Measurements from ENCODE around the gene GDPD4. TPM values are rescaled to one million over a fixed set of nuclear protein-coding genes. Genes with fewer than 3 reads are reported as not detected.

The GDPD4 gene
- total RNA-seq, 2 donors from 2014 or later: not detected

DNA sequence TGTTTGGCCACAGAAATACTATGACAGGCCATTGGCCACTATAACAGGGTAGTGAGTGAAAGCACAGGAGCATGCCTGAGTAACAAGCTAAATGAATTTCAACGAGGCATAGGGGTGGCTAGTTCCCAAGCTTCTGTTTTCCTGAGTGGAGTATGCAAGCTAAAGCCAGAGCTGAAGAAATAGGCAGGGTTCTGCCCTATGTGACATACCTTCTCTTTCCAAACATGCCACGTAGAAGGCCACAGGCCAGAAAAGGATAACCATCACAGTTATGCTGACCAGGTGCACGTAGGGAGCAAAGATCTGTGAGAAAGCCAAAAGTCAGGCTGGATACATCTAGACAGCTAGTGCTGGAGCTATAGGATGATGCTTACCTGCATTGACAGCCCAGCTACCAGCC lies 30.6 kb downstream of the GDPD4 start:
- H3K36me3 ChIP-seq: no peaks in the 10 kb centered on the region
- H3K4me3 ChIP-seq: no peak overlapping the region
- no peaks in the 10 kb centered on the region for H3K4me1 ChIP-seq
- no peaks in the 10 kb centered on the region for H3K27me3 ChIP-seq
- H3K9me3 ChIP-seq: no peaks in the 10 kb centered on the region
- H3K9ac ChIP-seq (ENCODE audit: low read depth in 2 of 2, low read length in 2 of 2): no peak overlapping the region
- TF ChIP-seq, protein P1, sequence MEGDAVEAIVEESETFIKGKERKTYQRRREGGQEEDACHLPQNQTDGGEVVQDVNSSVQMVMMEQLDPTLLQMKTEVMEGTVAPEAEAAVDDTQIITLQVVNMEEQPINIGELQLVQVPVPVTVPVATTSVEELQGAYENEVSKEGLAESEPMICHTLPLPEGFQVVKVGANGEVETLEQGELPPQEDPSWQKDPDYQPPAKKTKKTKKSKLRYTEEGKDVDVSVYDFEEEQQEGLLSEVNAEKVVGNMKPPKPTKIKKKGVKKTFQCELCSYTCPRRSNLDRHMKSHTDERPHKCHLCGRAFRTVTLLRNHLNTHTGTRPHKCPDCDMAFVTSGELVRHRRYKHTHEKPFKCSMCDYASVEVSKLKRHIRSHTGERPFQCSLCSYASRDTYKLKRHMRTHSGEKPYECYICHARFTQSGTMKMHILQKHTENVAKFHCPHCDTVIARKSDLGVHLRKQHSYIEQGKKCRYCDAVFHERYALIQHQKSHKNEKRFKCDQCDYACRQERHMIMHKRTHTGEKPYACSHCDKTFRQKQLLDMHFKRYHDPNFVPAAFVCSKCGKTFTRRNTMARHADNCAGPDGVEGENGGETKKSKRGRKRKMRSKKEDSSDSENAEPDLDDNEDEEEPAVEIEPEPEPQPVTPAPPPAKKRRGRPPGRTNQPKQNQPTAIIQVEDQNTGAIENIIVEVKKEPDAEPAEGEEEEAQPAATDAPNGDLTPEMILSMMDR (IDR thresholded peaks at IDR 0.05): no peak
- no peak overlapping the region for H3K27ac ChIP-seq
- no peak for DNase-seq
- intact Hi-C loops (cut with DNase I): no loop called here

DNA sequence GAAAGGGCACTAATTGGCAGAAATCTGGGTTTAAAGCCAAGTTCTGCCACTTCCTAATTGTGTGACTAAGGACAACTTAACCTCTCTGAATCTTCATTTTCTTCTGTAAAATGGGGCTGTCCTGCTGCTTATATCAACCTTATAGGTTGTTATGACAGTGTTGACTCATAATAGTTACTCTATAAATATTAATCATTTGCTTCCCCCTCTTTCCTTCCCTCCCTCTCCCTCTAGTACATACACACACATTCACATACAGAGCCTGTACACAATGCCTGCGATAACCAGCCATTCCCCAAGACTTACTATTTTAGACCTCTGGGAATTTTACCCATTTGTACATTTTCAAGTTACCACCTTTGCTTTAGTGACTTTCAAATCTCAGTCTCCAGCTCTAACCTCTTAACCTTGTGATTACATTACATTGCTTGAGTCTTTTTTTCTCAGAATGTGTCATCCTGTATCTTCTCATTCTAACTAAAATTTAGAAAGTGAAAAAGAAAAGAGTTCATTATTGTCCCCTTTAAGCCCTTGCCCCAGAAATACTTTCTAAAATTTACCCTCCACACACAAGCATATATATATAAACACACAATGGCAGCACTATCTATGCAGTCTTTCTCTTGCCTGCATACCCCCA lies 31.9 kb downstream of the GDPD4 start:
- Histone ChIP-seq H3K9me3 (no peaks in the 10 kb centered on the region), H3K36me3 (no peaks in the 10 kb centered on the region), H3K27ac (no peak overlapping the region), H3K4me3 (no peak overlapping the region), H3K27me3 (no peaks in the 10 kb centered on the region), H3K4me1 (no peaks in the 10 kb centered on the region), H3K9ac (ENCODE audit: low read depth in 2 of 2, low read length in 2 of 2) (no peak overlapping the region)
- TF ChIP-seq, protein P1 (IDR thresholded peaks at IDR 0.05): no peak
- intact Hi-C loops (cut with DNase I): no loop called here
- no peak for DNase-seq

DNA sequence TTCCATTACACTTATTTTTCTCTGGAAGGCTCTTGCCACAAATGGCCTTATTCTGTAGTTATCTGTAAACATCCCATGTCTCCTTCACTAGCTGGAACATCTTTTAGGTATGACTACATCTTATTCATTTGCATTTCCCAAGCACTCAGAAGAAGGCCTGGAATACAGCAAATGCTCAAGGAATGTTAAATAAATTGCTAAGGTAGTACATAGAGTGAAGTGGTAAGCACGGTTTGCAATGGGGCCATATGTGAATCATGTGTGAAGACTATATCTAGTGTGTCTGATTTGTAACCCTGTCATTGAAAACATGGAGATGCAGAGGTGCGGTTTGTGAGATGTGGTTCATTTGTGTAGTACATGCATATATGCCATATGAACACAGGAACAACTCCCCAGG lies 33.5 kb downstream of the GDPD4 start:
- TF ChIP-seq, protein P1 (IDR thresholded peaks at IDR 0.05): no peak
- Histone ChIP-seq H3K9me3 (no peaks in the 10 kb centered on the region), H3K27ac (no peak overlapping the region), H3K27me3 (no peaks in the 10 kb centered on the region), H3K36me3 (no peaks in the 10 kb centered on the region), H3K9ac (ENCODE audit: low read depth in 2 of 2, low read length in 2 of 2) (no peak overlapping the region), H3K4me3 (no peak overlapping the region), H3K4me1 (no peaks in the 10 kb centered on the region)
- intact Hi-C loops (cut with DNase I): no loop called here
- DNase-seq: no peak

DNA sequence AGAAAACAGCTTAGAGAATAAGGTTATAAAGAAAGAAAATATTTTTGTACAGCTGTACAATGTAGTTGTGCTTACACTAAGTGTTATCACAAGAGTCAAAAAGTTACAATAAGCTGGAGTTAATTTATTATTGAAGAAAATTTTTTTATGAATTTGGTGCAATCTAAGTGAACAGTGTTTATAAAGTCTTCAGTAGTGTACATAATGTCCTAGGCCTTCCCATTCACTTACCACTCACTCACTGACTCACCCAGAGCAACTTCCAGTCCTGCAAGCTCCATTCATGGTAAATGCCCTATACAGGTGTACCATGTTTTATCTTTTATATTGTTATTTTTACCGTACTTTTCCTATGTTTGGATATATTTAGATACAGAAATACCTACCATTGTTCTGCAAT lies 34.7 kb downstream of the GDPD4 start:
- no peak overlapping the region for H3K27ac ChIP-seq
- no peaks in the 10 kb centered on the region for H3K9me3 ChIP-seq
- intact Hi-C loops (cut with DNase I): no loop called here
- TF ChIP-seq, protein P1 (IDR thresholded peaks at IDR 0.05): no peak
- no peak overlapping the region for H3K9ac ChIP-seq (ENCODE audit: low read depth in 2 of 2, low read length in 2 of 2)
- DNase-seq: no peak
- no peaks in the 10 kb centered on the region for H3K36me3 ChIP-seq
- H3K4me1 ChIP-seq: no peaks in the 10 kb centered on the region
- H3K27me3 ChIP-seq: no peaks in the 10 kb centered on the region
- no peak overlapping the region for H3K4me3 ChIP-seq

DNA sequence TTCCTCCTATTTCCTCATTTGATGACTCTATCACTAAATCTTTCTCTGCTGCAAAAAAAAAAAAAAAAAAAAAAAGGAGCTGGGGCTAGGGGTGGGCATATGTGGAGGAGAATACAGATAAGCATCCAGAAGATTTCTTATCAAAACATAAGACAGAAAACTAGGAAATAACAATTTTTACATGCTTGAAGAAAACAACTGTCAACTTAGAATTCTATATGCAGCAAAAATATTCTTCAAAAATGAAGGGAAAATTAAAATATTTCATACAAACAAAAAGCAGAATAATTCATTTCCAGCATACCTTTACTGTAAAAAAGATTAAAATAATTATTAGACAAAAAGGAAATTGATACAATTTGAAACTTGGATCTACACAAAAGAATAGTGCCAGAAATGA lies 38.7 kb downstream of the GDPD4 start:
- Histone ChIP-seq H3K36me3 (no peaks in the 10 kb centered on the region), H3K4me1 (no peaks in the 10 kb centered on the region), H3K9ac (ENCODE audit: low read depth in 2 of 2, low read length in 2 of 2) (no peak overlapping the region), H3K27ac (no peak overlapping the region), H3K4me3 (no peak overlapping the region), H3K9me3 (no peaks in the 10 kb centered on the region), H3K27me3 (no peaks in the 10 kb centered on the region)
- TF ChIP-seq, protein P1 (IDR thresholded peaks at IDR 0.05): no peak
- intact Hi-C loops (cut with DNase I): no loop called here
- DNase-seq: no peak

All from colonic mucosa (tissue), 4 donors.